Adipose tissue (tissue), 3 donors: ENCODE measurements around the gene CADM2. TPM values are rescaled to one million over a fixed set of nuclear protein-coding genes. Genes with fewer than 3 reads are reported as not detected.

Experiments
- H3K27ac ChIP-seq: one replicate; pipeline ENCODE4 v1.5.1; 2013; ENCODE audit warnings: low read depth, low read length
- WGBS, 3 donors: extraction: QIAGEN DNeasy Blood & Tissue Kit; methylation state at CpG; one replicate each; pipeline ENCODE4 v1.1.7; 2013; 5-methylcytosine and 5-hydroxymethylcytosine counted together
- polyA plus RNA-seq, 3 donors: library from polyadenylated mRNA; stranded (reverse); fragments of 200-250 nt; gene quantifications; one replicate each; pipeline ENCODE4 v1.2.3, GENCODE V29; 2013
- donor health status: healthy with polysubstance abuse.
- donor health status: Bipolar disorder and iron deficiency.
- donor health status: healthy.

Gene CADM2
- polyA plus RNA-seq, 3 donors = 0.22 to 2.5 (median 0.34) TPM

- no peak overlapping the region for H3K27ac ChIP-seq
- WGBS, 3 donors = 16 to 34% (median 29%) methylated on average over 1 of the region's 1 CpG
Observed at GRCh38 chr3:85252686-85253085, 293.9 kb downstream of the CADM2 start.

DNA sequence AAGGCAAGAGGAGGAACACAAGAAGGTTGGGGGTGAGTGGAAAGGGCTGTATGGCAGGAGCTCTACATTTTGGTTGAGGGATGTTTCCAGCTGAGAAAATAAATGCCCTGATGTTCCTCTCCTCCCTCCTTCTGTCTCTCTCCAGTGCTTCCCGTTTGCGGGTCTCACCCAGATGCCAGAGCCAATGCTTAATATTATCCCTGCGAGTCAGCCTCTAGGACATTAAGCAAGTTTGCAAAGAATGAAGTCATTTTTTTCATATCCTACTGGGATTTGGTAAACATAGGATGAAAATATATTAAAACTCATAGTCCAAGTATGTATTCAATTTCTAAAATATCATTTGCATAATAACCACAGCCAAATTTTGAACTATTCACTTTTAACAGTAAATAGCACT is 295.9 kb downstream of the CADM2 start:
- no peak overlapping the region for H3K27ac ChIP-seq
- WGBS, 3 donors = 61 to 72% (median 71%) methylated on average over 3 of the region's 3 CpGs

GRCh38 chr3:85255949-85256348 is 297.2 kb downstream of the CADM2 start:
- H3K27ac ChIP-seq = no peak overlapping the region
- WGBS, 3 donors = 34 to 41% (median 35%) methylated on average over 4 of the region's 4 CpGs

DNA sequence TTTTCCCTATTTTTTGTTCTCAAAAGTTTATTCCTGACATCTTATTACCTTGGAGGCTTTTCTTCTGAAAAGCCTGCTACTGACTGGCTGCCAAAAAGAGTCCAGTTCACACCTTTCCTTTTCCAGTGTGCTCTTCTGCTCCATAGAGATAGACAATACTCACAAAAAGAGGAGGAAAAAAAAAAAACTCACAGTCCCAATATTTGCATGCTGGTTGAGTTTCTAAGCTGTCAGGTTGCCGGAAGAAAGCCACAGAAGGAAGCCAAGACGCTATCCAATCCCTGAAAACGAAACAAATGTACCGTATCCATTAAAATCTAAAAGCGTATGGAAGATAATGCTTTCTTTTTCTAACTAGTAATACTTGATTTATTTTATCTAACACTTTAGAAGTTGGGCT is 299.5 kb downstream of the CADM2 start:
- WGBS, 3 donors = 75 to 85% (median 77%) methylated on average over 5 of the region's 5 CpGs
- no peak overlapping the region for H3K27ac ChIP-seq

- WGBS, 3 donors = 74 to 79% (median 78%) methylated on average over 2 of the region's 2 CpGs
- H3K27ac ChIP-seq = no peak overlapping the region
Observed at GRCh38 chr3:85258819-85259218, 300.0 kb downstream of the CADM2 start.

GRCh38 chr3:85259748-85260147 is 301.0 kb downstream of the CADM2 start:
- no peak overlapping the region for H3K27ac ChIP-seq
- WGBS, 3 donors = 61 to 73% (median 62%) methylated on average over 2 of the region's 2 CpGs

GRCh38 chr3:85264381-85264780 is 305.6 kb downstream of the CADM2 start:
- no peak overlapping the region for H3K27ac ChIP-seq
- 79 to 87% (median 86%) methylated on average over 1 of the region's 1 CpG for WGBS, 3 donors

DNA sequence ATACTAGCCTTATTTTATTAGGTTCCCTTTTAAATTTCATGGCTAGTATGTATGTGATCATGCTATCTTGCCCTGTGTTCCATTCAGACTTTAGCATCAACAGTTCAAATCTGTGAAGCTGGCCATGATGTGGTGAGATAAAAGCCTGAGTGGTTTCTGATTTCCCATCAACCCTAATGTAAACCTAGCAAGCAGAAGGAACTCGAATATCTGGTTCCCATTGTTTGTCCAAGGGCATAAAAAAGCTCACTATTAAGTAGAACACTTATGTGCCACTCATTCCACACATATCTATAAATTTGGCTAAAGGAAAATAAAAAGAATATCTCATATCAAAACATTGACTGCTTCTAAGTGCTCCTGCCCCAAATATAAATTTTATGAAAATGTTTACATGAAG is 311.7 kb downstream of the CADM2 start:
- WGBS, 3 donors = 18 to 28% (median 25%) methylated on average over 1 of the region's 1 CpG
- H3K27ac ChIP-seq = no peak overlapping the region

GRCh38 chr3:85271911-85272310 is 313.1 kb downstream of the CADM2 start:
- no peak overlapping the region for H3K27ac ChIP-seq

- no peak overlapping the region for H3K27ac ChIP-seq
Observed at GRCh38 chr3:85288257-85288656, 329.5 kb downstream of the CADM2 start.

DNA sequence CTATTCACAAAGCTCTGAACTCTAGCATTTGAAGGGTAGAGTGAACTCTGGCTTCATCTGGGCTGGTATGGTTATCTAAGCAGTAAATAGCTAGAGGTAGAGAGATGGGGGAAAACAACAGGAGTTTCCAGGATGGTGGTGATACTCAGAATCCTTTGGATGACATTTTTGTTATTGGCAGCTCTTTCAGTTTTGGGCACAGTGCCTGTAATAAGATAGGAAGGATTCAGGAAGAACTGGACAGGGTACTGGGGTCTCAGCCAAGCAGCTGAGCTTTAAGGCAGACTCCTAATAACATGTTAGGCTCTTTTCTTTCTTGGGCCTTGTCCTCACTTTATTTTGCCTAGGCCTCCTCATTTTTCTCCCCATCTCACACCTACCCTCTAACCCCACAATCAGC is 338.5 kb downstream of the CADM2 start:
- H3K27ac ChIP-seq = no peak overlapping the region

- 52 to 60% (median 56%) methylated on average over 1 of the region's 1 CpG for WGBS, 3 donors
- H3K27ac ChIP-seq = no peak overlapping the region
Observed at GRCh38 chr3:85298032-85298431, 339.2 kb downstream of the CADM2 start.

GRCh38 chr3:85303156-85303555 is 344.4 kb downstream of the CADM2 start:
- 69 to 81% (median 76%) methylated on average over 4 of the region's 4 CpGs for WGBS, 3 donors
- no peak overlapping the region for H3K27ac ChIP-seq

DNA sequence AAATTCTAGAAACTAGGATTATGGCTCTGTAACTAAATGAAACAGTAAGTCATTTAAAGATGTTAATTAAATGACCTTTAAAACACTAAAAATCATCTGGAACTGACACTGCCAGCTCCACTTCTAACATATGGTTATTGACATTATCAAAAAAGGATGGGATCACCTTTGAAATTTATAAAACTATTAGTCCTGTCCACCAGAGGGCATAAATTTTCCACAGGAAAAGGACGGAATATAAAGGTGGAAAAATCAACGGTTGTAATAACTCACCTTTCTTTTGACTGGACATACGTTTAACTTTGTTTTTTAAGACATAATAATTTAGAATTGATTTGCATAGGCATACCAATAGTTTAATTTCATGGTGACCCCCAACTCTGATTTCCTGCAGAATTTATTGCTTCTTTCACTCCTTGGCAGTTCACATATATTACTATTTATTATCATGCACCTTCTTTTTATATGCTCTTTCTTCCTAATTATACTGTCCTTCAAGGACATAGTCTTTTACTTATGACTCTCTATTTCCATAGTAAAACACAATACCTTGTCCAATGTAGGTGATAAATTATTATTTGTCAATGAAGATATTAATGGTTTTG is 345.7 kb downstream of the CADM2 start:
- 18 to 44% (median 31%) methylated on average over 3 of the region's 3 CpGs for WGBS, 3 donors
- no peak overlapping the region for H3K27ac ChIP-seq

DNA sequence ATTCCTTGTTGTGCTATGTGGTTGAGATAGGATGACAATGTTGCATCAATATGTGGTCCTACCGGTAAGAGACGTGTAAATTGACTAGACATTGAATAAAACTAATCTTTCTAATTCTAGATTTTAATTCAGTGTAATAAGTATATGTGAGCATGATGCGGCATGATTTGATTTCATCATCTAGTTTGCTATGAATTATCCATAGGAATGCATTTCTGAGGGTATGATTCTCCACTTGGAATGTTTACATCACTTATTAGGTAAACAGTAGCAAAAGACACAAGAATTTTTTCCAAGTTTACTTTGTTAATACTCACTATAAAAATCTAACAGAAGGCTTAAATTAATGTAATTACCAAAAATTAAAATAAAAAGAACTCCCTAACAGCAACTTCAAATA is 353.5 kb downstream of the CADM2 start:
- no peak overlapping the region for H3K27ac ChIP-seq
- WGBS, 3 donors = 84 to 96% (median 93%) methylated on average over 3 of the region's 3 CpGs

- 61 to 81% (median 76%) methylated on average over 1 of the region's 1 CpG for WGBS, 3 donors
- no peak overlapping the region for H3K27ac ChIP-seq
Observed at GRCh38 chr3:85313380-85313779, 354.6 kb downstream of the CADM2 start.

- WGBS, 3 donors = 85 to 94% (median 92%) methylated on average over 1 of the region's 1 CpG
- H3K27ac ChIP-seq = no peak overlapping the region
Observed at GRCh38 chr3:85316252-85316651, 357.5 kb downstream of the CADM2 start.

GRCh38 chr3:85321892-85322291 is 363.1 kb downstream of the CADM2 start:
- H3K27ac ChIP-seq = no peak overlapping the region

DNA sequence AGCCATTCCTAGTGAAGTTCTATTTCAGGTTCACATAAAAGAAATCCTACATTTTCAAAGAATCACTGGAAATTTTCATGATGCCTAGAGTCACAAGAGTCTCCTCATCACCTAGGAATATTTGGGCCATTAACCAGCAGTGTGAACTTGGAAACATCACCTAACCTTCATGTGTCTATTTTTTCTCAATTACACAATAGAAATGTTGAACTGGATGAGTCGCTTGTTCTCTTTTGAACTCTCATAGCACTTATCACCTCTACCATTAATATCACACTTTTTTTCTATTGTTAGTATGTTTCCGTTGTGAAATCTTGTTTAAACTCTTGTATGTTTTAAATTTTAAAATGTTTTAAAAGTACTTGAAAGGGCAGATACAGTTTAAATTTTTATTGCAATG is 371.3 kb downstream of the CADM2 start:
- H3K27ac ChIP-seq = no peak overlapping the region
- 74 to 83% (median 80%) methylated on average over 2 of the region's 2 CpGs for WGBS, 3 donors

More at GRCh38 chr3:85321892-85322291, 363.1 kb downstream of the CADM2 start:
- WGBS, 3 donors = 66 to 81% (median 76%) methylated on average over 3 of the region's 3 CpGs

GRCh38 chr3:85337895-85338294 is 379.1 kb downstream of the CADM2 start:
- 87 to 92% (median 90%) methylated on average over 2 of the region's 2 CpGs for WGBS, 3 donors
- no peak overlapping the region for H3K27ac ChIP-seq

DNA sequence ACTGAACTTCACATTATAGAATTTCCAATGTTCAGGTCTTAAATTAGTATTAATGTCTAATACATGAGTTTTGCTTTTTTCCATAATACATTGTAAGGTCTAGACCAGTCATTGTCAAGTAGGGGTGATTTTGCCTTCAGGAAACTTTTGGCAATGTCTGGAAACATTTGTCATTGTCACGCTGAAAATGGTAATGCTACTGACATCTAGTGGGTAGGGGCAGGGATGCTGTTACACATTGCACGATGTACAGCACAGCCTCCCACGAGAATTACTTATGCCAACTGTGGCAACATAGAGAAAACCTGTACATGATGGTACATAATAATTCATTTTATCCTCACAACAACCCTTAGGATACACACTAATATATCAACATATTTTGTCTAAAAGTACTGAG is 384.1 kb downstream of the CADM2 start:
- 18 to 40% (median 28%) methylated on average over 3 of the region's 3 CpGs for WGBS, 3 donors
- no peak overlapping the region for H3K27ac ChIP-seq
